ENCODE results near the gene HOXA11. TPM values are rescaled to one million over a fixed set of nuclear protein-coding genes. Genes with fewer than 3 reads are reported as not detected.
A peak's percentile ranks its signal among the peaks of the same experiment; 100 is the strongest.

Gene HOXA11
- total RNA-seq, 1 experiment from 2014 or later, result 0.08 TPM

DNA sequence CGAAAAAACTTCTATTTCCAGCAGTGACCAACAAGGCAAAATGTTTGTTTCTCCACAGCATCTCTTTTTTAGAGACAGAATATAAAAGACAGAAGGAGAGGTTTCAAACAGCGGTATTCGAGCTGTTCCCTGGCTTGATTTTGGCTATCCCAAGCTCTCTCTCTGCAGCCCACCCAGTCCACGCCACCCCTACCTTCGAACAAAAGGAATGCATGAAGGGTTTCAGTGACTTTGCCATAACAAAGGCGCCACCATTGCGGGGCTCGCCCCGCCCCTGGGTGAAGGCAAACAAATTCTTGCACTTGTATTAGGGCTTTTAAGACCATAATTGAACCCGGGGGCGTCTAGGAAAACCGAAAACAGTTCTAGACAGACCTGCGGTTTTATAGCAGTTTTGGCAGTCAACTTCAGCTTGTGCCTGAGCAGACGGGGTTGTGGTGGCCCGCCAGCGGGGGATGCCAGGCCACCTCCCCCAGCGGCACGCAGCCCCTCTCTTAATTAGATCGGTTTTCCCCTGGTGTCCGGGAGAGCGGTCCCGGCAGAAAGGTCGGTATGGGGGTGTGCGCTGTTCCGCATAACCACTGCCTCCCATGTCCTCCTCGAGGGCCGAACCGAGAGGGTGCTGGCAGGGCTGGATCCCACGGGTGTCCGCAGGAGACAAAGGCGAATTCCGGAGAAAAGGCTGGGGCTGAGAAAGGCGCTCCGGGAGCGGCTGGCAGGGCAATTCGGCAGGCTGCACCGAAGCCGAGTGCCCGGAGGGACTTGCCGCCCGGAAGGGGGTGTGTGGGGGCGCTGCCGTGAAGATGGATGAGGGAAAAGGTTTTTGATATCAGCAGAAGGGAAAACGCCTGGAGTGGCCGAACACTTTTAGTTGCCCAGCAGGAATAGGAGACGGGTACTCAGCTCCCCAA is 2.7 kb upstream of the HOXA11 start:
- DNase-seq (ENCODE audit: low read depth, low spot score), result no peak
- in situ Hi-C loops (cut with HindIII; ENCODE audit: low pct_unique_long_range_greater_than_20kb, low sequenced_read_pairs), result no loop called here

DNA sequence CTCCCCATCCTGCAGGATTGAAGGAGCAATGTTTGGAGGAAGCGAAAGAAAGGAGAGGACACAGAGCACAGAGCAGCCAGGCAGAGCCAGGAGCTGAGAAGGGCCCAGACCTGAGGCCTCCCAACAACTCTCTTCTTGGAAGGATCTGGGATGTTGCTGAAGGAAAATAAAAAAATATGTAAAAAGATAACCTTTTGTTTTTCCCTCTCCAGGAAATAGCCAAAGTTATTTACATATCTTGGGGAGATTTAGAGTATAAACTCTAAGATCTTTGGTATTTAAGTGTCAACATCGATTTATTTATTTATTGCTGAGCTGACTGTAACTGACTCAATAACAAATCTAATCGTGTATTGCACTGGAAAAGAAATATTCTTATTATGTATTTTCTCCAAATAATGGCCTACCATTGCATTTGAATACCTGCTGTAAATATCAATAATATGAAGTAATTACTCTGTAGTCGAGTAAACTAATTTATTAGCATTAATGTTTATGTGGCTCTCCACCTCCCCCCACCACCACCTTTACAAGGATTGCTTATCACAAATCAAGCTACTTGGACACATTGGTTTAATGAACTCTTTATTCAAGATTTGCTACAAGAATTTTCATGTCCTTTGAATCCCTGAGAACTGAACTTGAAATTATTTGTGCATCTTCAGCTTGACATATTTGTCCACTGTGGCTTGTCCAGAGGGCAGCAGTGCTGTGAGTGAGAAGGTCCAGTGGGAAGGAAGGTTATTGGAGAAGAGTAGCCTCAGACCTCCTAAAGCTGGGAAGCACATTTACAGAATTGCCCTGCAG is 1.8 kb upstream of the HOXA11 start:
- in situ Hi-C loops (cut with HindIII; ENCODE audit: low pct_unique_long_range_greater_than_20kb, low sequenced_read_pairs), result no loop called here
- DNase-seq (ENCODE audit: low read depth, low spot score), result no peak

DNA sequence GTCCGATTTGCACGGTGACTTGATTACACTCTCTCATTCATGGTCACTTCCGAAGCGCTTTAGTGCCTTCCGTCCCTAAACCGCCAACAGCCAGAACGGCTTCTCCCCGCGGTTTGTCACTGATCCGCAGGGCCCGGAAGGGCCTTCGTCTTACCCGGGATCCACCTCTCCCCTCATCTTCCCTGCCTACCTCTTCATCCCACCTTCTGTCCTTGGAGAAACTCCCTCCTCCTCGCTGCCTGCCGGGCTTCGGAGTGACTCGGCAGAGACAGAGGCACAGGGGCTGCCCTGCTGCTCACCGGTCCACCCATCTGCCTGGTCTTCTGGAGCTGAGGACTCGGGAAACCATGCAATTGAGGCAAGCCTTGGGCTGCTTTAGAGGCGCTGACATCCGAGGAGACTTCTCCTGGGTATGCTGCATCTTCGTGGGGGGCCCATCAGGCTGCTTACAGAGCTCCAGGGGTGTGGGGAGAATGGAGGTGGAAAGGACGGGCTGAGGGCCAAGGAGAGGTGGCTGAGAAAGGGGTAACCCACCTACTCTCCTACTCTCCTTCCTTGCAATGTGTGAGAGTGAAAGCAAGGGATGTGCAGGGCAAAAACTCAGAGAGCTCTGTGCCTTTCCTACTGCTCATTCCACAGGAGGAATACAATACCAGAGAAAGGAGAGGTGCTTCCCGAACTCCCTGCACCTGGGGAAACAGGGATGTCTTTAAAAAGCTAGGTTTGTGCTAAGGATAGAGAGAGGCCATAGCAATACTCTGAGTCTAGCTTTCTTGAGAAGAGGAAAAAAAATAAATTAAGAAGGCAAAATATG is 1.0 kb upstream of the HOXA11 start:
- in situ Hi-C loops (cut with HindIII; ENCODE audit: low pct_unique_long_range_greater_than_20kb, low sequenced_read_pairs), result no loop called here
- no peak for DNase-seq (ENCODE audit: low read depth, low spot score)

DNA sequence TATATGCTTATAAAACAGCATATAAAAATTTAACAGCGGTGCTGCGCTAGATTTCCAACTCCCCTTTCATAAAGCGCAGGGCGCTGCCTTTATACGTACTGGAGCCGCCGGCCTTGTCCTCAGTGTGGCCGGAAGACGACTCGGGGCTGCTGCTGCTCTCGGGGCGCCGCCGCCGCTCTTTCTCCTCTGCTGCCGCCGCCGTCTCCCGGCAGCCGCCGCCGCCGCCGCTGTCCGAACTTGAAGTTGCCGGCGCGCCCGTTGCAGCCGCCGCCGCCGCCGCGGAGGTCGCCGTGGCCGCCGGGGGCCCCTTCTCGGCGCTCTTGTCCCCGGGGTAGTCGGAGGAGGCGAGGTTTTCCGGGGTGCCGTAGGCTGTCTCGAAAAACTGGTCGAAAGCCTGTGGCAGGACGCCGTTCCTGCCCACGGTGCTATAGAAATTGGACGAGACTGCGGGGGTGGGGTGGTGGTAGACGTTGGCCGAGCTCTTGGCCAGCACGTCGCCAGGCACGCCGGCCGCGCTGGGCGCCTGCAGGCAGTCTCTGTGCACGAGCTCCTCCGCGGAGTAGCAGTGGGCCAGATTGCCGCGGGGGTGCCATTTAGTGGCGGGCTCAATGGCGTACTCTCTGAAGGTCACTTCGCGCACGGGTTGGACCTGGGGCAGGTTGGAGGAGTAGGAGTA is 557 bp downstream of the HOXA11 start:
- in situ Hi-C loops (cut with HindIII; ENCODE audit: low pct_unique_long_range_greater_than_20kb, low sequenced_read_pairs), result no loop called here
- DNase-seq (ENCODE audit: low read depth, low spot score), result no peak

DNA sequence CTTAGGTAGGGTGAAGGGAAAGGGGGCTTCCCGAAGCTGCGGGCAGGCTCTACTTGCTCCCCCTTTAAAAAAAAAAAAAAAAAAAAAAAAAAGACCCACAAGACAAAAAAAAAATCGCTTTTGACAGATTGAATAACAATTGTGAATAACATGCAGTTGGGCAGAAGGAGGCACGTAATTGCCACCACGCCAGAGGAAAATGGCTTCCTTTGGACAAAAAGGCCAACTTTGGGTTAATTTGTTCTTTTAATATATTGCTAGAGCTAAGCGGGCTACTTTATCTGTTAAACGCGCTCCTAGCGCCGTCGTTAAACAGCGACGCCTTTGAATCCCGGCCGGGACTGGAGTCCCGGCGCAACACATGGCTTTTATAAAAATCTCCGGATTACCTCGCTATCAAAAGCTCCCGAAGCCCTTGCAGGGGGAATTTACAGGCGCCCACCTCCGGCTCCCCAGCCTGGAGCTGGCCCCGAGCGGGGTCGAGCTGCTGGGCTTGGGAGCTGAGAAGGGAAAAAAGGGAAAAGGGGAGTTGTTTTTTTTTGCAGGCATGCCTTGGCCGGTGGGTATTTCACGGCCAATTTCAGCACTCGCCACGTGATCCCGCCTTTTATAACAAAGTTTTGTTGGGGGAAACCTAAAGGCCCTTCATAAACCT is 1.2 kb downstream of the HOXA11 start:
- in situ Hi-C loops (cut with HindIII; ENCODE audit: low pct_unique_long_range_greater_than_20kb, low sequenced_read_pairs), result no loop called here
- no peak for DNase-seq (ENCODE audit: low read depth, low spot score)

DNA sequence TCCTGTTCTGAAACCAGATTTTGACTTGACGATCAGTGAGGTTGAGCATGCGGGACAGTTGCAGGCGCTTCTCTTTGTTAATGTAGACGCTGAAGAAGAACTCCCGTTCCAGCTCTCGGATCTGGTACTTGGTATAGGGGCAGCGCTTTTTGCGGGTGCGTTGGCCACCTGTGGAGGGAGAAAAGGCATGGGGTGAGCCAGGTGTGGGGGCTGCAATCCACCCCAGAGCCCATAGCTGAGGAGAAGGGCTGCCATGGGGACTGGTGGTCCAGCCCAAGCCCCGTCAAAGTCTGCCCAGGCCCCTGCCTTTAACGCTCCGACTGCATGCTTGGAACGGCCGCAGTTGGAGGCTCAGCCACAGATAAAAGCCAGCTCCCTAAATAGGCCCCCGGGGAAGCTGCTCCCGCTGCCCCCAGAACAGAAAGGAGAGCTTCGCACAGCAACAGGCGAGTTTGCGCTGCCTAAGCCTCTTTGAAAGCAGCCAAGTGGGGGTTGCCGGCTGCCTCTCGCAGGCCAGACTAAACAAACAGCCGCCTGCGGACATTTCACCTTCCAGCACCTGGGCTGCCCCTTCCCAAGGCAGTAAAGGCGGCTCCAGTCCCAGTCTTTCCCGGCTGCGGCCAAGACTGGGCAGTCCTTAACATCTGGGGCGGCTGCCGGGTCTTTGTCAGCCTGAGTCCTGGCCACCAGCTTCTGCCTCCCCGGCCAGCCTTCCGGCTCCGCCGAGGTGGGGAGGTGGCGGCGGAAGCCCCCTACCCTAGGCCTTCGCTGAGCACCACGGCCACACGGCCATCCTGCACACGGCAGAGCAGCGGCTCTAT is 2.0 kb downstream of the HOXA11 start:
- no peak for DNase-seq (ENCODE audit: low read depth, low spot score)

DNA sequence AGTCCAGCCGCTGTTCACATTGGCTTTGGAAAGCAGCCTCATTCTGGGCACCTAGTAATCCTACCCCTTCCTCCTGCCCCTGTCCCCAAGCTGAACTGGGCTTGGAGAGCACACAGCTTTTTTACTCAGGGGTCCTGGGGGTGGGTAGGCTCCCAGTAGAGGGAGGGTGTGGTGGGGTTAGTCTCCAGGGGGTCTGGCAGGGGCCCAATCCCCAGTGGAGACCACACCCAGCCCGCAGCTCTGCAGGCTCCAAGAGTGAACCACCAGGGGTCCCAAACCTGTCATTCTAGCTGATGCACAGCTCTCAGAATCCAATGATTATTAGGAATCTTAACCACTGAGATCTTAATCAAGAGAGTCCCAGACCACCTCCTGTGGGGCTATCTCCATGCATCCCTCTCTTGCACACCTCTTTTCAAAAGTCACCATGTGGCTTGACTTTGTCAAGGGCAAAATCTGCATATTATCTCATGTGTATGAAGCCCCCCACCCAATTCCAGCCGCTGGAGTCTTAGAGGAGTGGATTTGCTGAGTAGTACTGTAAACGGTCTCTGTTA is 2.7 kb downstream of the HOXA11 start:
- DNase-seq (ENCODE audit: low read depth, low spot score), result no peak

More for the DNA sequence above, 2.0 kb downstream of the HOXA11 start:
- in situ Hi-C loops (cut with HindIII; ENCODE audit: low pct_unique_long_range_greater_than_20kb, low sequenced_read_pairs), result no loop called here

DNA sequence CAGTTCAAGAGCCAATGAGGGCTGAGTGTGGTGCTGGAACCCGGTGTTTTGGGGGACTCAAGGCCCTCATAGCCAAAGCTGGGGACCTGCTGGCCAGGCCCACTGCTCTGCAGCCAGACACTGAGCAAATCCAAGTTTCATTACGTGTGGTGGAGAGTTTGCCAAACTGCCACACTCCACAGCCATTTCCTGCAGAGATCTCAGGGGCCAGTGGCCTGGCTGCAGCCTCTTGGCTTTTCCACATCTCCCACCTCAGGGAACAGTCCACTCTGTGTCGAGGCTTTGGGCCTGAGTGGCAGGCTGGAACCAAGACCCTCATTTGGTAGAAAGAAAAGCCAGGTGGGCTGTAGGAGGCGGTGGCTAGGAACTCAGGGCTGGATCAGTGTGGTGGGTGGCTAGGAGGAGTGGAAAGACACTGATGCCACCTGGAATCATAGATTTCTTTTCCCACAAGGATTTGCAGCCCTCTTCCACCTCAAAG is 3.2 kb downstream of the HOXA11 start:
- in situ Hi-C loops (cut with HindIII; ENCODE audit: low pct_unique_long_range_greater_than_20kb, low sequenced_read_pairs), result no loop called here
- no peak for DNase-seq (ENCODE audit: low read depth, low spot score)

More for the DNA sequence above, 2.7 kb downstream of the HOXA11 start:
- in situ Hi-C loops (cut with HindIII; ENCODE audit: low pct_unique_long_range_greater_than_20kb, low sequenced_read_pairs), result no loop called here

DNA sequence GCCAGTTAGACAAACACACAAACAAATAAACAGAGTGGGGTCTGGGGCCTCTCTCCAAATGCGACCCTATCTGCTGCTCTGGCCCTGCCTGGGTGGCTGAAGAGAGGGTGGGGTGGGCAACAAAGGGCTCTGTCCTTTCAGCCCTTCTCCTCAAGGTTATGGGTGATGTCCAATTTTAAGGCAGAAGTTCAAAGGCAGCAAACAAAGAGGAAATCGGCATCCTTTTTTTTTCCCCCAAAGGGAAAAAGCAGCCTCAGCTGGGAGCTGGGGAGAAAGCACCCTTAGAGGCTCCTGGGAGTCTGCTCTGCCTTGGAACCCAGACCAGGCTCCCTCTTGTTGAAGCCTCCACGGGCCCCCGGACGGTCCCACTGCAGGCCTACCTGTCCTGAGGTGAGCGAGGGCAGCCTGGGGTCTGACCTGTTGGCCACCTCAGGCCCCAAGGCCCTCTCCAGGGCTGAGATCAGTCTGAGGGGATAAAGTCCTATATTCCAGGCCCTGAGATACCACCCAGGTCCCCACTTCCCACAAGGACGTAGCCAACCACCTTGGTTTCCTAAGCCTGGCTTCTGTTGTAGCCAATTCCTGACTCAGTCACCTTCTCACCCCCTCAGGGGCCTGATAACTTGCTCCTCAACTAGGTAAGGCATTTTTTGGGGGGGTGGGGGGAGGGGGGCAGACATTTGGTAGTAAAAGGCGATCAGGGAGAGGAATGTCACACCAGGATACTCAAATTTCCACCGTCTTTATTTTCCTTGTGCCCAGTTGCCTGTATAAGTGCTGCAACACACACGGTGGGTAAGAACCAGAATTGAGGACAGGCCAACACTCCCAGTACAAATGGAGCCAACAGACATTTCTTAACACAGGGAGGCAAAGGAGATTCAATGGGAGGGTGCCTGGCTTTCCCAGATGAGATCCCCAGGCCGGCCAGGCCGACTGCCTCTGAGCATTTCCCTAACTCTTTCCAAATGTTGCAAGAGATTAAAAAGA is 4.3 kb downstream of the HOXA11 start:
- in situ Hi-C loops (cut with HindIII; ENCODE audit: low pct_unique_long_range_greater_than_20kb, low sequenced_read_pairs), result no loop called here
- DNase-seq (ENCODE audit: low read depth, low spot score), result no peak

DNA sequence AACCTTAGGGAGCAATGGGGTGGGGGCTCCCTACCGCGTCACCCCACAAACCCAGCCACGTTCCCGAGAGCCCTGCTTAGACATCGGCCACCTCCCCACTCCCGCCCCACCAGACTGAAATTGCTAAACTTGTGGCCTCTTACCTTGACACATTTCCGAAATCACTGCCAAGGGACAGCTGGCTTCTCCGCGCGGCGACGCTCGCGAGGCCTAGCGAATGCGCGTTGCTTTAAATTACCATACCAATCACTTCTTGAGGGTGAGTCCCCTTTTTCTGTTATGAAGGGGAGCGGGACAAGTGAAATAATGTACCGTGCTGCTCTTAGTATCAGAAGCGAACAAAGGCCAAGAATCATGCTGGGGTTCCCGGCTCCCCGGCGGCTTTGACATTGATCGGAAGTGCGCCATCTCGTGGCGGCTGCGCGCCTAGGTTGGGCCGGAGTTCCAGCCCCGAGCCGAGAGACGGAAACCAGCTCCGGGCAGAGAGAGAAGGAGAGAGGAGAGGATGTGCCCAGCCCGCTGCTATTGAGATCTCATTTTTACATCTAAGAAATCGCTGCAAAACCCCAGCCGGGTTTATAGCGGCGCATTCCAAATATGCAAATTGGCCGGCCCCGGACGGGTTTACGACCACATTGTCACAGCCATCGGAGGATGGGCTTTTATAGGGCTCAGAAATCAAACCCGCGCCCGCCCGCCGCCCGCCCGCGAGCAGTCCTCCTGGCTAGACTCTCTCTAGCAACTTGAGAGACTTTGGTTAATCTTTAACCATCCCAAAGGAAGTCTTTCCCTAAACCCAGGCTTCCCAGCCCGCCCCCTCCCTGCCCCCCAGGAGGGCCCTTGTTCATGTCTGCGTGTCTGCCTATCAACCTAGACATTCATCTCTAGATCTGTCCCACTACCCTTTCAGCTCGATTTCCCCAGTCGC is 5.3 kb downstream of the HOXA11 start:
- DNase-seq (ENCODE audit: low read depth, low spot score), result no peak
- in situ Hi-C loops (cut with HindIII; ENCODE audit: low pct_unique_long_range_greater_than_20kb, low sequenced_read_pairs), result no loop called here

DNA sequence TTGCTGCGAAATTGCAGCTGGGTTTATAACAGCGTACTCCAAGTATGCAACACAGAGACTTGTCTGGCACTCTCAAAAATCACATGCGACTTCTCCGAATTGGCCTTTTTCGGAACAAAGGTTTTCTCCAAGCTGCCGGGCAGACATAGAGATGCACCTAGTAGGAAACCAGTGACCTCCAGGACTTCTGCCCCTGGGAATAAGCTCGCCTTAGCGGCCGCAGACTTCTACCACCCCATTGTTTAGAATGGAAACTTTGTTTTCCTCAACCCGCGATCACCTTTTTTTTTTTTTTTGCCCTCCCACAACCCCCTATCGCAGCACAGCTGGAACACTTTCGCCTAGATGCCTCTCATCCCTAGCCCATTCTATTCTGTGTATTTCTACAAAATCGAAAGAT is 6.0 kb downstream of the HOXA11 start:
- in situ Hi-C loops (cut with HindIII; ENCODE audit: low pct_unique_long_range_greater_than_20kb, low sequenced_read_pairs), result no loop called here

DNA sequence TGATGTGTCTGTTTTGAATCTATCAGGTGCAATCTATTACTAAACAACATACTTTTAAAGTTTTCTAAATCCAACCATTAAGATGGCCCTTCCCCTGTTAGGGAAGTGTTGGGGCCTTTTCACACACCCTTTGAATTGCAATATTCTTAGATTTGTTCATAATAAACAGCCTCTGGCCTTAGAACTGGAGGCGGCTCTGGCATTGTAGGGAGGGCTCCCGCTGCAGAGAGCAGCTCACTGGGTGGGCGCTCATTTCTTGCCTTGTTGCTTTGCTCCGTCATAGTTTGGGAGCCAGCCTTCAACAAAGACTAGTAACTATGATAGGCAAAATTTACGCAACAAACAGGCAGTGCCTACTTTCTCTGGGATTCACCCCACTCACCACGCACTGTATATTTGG is 6.7 kb downstream of the HOXA11 start:
- DNase-seq (ENCODE audit: low read depth, low spot score), result no peak
- in situ Hi-C loops (cut with HindIII; ENCODE audit: low pct_unique_long_range_greater_than_20kb, low sequenced_read_pairs), result no loop called here

More for the DNA sequence above, 6.0 kb downstream of the HOXA11 start:
- DNase-seq (ENCODE audit: low read depth, low spot score), result no peak

DNA sequence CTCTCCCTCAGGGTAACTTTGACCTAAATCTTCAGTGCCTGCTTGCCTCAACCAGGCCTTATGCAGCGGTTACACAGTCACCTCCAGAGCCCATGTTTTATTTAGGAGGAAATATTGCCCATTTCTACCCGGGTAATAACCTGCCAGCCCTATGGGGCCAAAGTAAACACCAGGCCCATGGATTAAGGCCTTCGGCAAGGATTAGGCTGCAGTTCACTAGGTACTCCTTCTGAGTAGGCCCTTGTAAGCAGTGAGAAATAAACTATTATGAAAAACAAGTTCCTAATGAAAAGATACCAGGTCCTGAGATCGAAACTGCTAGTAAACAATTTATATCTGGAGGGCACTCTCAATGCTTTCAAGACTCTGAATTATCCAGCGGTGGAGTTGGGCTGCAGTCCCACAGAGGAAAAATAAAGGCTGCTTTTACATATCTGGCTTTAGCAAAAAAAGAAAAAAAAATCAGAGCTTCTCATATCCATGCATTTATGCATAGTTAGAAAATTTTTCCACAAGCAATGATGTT is 7.2 kb downstream of the HOXA11 start:
- in situ Hi-C loops (cut with HindIII; ENCODE audit: low pct_unique_long_range_greater_than_20kb, low sequenced_read_pairs), result no loop called here
- peak; percentile 50 for DNase-seq (ENCODE audit: low read depth, low spot score)
